ENCODE data around the gene MTG2. TPM values are rescaled to one million over a fixed set of nuclear protein-coding genes. Genes with fewer than 3 reads are reported as not detected.

MTG2 gene
- total RNA-seq, 1 experiment from 2014 or later: 33.9 TPM

DNA sequence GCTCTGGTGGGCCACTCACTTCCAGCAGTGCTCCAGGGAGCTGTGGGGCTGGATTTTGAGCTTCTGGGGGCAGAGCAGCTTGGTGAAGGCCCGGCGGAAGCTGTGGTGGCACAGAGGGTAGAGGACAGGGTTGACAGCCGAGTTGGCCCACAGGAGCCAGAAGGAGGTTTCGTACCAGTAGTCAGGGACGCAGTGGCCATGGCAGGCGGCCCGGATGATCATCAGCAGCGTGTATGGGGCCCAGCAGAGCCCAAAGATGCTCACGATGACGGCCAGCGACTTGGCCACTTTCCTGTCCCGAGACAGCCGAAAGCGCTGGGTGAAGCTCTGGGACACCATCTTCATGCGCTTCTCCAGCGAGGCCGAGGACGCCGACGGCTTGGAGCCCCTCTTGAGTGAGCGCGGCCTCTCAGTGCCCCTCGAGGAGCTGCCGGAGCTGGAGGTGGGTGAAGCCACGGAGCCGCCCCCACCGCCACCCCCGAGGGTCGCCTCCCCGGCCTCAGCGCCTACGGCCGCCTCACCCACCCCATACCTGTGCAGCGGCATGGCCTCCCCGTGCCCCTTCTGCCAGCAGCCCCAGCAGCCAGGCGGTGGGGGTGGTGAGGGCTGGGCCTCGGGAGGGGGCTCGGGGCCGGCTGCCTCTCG lies 33.3 kb downstream of the MTG2 start:
- Histone ChIP-seq H4K20me1 (ENCODE audit: low read length) (no peaks in the 10 kb centered on the region), H3K36me3 (ENCODE audit: low read depth, low read length) (no peaks in the 10 kb centered on the region), H2AFZ (ENCODE audit: low read length) (no peak overlapping the region), H3K9me2 (replicated peaks; ENCODE audit: low read length) (no peaks in the 10 kb centered on the region), H3K4me3 (ENCODE audit: low read length) (no peak overlapping the region), H3F3A (ENCODE audit: low read length, unreplicated experiment) (no peaks in the 10 kb centered on the region), H3K27me3 (ENCODE audit: low read length) (peaks cover 35% of the 10 kb centered on the region), H3K4me1 (ENCODE audit: insufficient read depth, low read length) (no peaks in the 10 kb centered on the region), H3K9me3 (ENCODE audit: low read length) (no peaks in the 10 kb centered on the region), H3K9ac (ENCODE audit: low read length) (no peak overlapping the region), H3K27ac (ENCODE audit: low read length) (no peak overlapping the region), H3K79me2 (ENCODE audit: low read length) (no peaks in the 10 kb centered on the region), H3K4me2 (ENCODE audit: low read length) (no peak overlapping the region)
- CTCF ChIA-PET: no interaction called here
- BruUV-seq (replicated peaks): no TSS peak
- ATAC-seq (no peak), DNase-seq (no peak)
- intact Hi-C loops (cut with micrococcal nuclease): no loop called here
- no peak for TF ChIP-seq EZH2phosphoT487 (IDR thresholded peaks at IDR 0.05; ENCODE audit: borderline replicate concordance, low read length)
- no peak for TF ChIP-seq EZH2 (IDR thresholded peaks at IDR 0.05; ENCODE audit: low read length, unreplicated experiment)
- POLR2A ChIA-PET (ENCODE audit: unreplicated experiment): no interaction called here

DNA sequence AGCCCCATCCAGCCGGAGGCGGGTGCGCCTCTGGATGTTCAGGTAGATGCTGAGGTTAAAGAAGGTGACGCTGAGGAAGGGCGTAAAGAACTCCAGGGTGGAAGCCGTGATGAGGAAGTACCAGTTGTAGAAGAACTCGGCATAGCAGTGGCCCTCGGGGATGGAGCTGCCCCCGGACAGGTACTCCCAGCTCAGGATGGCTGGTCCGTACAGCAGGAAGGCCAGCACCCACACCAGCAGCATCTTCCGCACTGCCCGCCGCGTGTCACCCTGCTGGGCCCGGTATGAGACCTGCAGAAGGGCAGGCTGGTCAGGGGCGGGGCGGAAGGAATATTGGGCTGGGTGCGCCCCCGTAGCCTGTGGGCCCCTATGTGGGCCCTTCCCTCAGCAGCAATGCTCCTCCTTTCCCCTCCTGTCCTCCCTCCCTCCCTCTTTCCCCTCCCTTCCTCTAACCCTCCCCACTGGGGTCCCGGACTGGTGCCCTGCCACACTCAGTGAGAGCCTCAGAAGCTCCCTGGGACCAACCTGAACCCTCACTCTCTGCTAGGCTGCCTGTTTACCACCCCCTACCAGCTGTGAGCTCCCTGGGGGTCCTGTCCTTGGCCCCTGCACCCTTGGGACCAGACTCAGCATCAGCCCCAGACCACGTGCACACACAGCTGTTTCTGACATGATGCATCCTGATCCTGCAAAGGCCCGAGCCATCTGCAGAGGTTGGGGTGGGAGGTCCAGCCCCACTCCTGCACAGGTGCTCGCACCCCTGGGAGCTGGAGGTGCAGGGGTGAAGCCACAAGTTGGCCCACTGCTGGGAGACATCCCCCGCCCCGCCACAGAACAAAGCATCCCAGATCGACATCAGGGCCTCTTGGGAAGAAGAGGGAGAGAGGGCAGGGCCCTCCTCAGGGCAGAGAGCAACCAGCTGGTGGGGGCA lies 34.1 kb downstream of the MTG2 start:
- H3K4me2 ChIP-seq (ENCODE audit: low read length): no peak overlapping the region
- no peak overlapping the region for H3K9ac ChIP-seq (ENCODE audit: low read length)
- no peak for ATAC-seq
- no peak for TF ChIP-seq EZH2phosphoT487 (IDR thresholded peaks at IDR 0.05; ENCODE audit: borderline replicate concordance, low read length)
- TF ChIP-seq CTCF (conservative IDR thresholded peaks at IDR 0.05; ENCODE audit: low read depth, low read length): no peak
- TF ChIP-seq EZH2 (IDR thresholded peaks at IDR 0.05; ENCODE audit: low read length, unreplicated experiment): no peak
- peaks cover 39% of the 10 kb centered on the region for H3K27me3 ChIP-seq (ENCODE audit: low read length)
- no TSS peak for BruUV-seq (replicated peaks)
- no peak overlapping the region for H3K4me3 ChIP-seq (ENCODE audit: low read length)
- H3K36me3 ChIP-seq (ENCODE audit: low read depth, low read length): no peaks in the 10 kb centered on the region
- intact Hi-C loops (cut with micrococcal nuclease): no loop called here
- H4K20me1 ChIP-seq (ENCODE audit: low read length): no peaks in the 10 kb centered on the region
- ChIA-PET POLR2A (ENCODE audit: unreplicated experiment) (no interaction called here), CTCF (no interaction called here)
- H3K79me2 ChIP-seq (ENCODE audit: low read length): no peaks in the 10 kb centered on the region
- no peak overlapping the region for H3K27ac ChIP-seq (ENCODE audit: low read length)
- DNase-seq: no peak
- H3K9me3 ChIP-seq (ENCODE audit: low read length): no peaks in the 10 kb centered on the region
- H2AFZ ChIP-seq (ENCODE audit: low read length): no peak overlapping the region
- no peaks in the 10 kb centered on the region for H3K4me1 ChIP-seq (ENCODE audit: insufficient read depth, low read length)
- no peaks in the 10 kb centered on the region for H3K9me2 ChIP-seq (replicated peaks; ENCODE audit: low read length)
- no peaks in the 10 kb centered on the region for H3F3A ChIP-seq (ENCODE audit: low read length, unreplicated experiment)

DNA sequence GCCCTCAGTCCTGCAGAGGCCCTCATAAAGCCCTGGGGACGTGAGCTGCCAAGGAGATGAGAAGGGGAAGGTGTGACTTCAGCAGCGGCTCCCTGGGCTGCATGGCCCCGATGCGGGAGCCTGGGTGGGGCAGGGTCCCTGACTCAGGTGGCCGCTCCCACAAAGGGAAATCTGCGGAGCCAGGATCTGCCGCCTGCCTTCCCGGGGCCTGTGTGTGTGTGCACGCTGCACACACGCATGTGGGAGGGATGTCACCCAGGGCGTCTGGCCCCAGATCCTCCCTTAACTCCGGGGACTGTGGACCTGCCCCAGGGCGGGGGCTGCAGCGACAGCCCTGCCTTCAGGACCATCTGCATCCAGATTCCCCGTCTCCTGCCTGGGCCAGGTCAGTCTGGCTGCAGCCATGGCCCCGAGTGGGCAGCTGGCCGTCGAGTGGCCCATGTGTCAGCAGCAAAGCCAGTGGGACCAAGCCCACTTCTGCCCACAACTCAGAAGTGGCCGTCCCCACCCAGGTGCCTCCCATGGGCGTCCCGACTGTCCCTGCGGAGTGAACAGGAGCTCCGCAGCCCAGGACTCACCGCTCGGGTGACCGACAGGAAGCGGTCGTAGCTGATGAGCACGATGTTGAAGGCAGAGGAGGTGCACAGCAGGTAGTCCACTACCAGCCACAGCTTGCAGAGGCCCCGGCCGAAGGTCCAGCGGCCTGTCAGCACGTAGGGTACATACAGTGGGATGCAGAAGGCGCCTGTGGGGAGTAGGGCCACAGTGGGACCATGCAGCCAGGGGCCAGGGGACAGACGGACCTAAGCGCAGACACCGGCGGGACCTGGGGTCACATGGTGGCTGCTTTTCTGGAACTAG lies 35.3 kb downstream of the MTG2 start:
- TF ChIP-seq EZH2phosphoT487 (IDR thresholded peaks at IDR 0.05; ENCODE audit: borderline replicate concordance, low read length) (no peak), EZH2 (IDR thresholded peaks at IDR 0.05; ENCODE audit: low read length, unreplicated experiment) (no peak), CTCF (conservative IDR thresholded peaks at IDR 0.05; ENCODE audit: low read depth, low read length) (no peak)
- H3K9ac ChIP-seq (ENCODE audit: low read length): no peak overlapping the region
- no peaks in the 10 kb centered on the region for H3K9me3 ChIP-seq (ENCODE audit: low read length)
- H3K79me2 ChIP-seq (ENCODE audit: low read length): no peaks in the 10 kb centered on the region
- no peaks in the 10 kb centered on the region for H4K20me1 ChIP-seq (ENCODE audit: low read length)
- H3K4me3 ChIP-seq (ENCODE audit: low read length): no peak overlapping the region
- BruUV-seq (replicated peaks): no TSS peak
- H3K4me2 ChIP-seq (ENCODE audit: low read length): no peak overlapping the region
- H3F3A ChIP-seq (ENCODE audit: low read length, unreplicated experiment): no peaks in the 10 kb centered on the region
- H3K36me3 ChIP-seq (ENCODE audit: low read depth, low read length): no peaks in the 10 kb centered on the region
- H3K9me2 ChIP-seq (replicated peaks; ENCODE audit: low read length): no peaks in the 10 kb centered on the region
- H3K4me1 ChIP-seq (ENCODE audit: insufficient read depth, low read length): no peaks in the 10 kb centered on the region
- DNase-seq (no peak), ATAC-seq (no peak)
- no peak overlapping the region for H2AFZ ChIP-seq (ENCODE audit: low read length)
- peaks cover 39% of the 10 kb centered on the region for H3K27me3 ChIP-seq (ENCODE audit: low read length)
- CTCF ChIA-PET: no interaction called here
- POLR2A ChIA-PET (ENCODE audit: unreplicated experiment): no interaction called here
- no peak overlapping the region for H3K27ac ChIP-seq (ENCODE audit: low read length)
- intact Hi-C loops (cut with micrococcal nuclease): no loop called here

Data from PC-3 (cell line).